ENCODE measurements around the gene HEG1. TPM values are rescaled to one million over a fixed set of nuclear protein-coding genes. Genes with fewer than 3 reads are reported as not detected.

Gene HEG1
- total and polyA plus RNA-seq, 2 of the 4 experiments (the other 2 are of a cell fraction), result 25.6 to 43.4 TPM

DNA sequence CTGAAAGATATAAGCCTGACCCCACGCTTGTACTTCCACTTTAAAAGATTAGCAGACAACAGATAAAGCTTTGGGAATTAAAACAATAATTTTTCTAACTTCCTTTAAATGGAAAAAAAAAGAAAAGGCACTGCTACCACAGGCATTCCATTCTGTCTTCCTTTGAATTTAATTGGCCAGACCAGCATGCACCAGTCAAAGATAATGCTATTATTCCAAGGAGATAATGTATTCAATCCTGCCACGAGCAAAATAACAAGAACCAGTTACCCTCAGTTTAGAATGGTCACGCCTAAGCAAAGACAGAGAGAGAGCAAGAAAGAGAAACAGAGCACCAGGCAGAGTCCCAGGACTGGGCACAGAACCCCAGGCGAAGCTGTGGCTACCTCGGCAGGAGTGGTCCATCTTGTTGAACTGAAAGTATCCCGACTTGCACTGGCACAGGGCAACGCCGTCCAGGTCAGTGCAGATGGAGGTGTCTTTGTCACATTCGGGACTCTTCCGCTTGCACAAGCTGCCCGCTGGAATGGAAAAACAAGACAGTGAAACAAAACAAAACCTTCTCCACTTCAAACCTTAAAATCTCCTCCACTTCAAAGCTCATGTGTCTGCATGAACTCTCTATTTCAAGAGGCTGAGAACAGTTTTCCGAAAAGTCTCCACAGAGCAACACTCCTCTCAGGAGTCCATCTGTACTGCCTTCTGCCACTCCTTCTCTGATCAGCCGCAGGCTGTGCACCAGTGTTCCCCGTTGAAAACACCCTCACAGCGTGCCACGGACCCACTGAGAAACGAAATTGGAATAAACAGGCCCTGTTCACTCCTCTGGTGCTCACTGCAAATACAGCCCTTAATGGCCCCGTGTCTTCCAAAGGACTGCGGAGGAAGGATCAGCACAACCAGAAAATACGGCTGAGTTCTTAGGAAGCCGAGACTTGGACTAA lies 58.2 kb downstream of the HEG1 start:
- H2AFZ ChIP-seq (replicated peaks; ENCODE audit: low read length, poor library complexity), result no peak overlapping the region
- TF ChIP-seq, protein P1, sequence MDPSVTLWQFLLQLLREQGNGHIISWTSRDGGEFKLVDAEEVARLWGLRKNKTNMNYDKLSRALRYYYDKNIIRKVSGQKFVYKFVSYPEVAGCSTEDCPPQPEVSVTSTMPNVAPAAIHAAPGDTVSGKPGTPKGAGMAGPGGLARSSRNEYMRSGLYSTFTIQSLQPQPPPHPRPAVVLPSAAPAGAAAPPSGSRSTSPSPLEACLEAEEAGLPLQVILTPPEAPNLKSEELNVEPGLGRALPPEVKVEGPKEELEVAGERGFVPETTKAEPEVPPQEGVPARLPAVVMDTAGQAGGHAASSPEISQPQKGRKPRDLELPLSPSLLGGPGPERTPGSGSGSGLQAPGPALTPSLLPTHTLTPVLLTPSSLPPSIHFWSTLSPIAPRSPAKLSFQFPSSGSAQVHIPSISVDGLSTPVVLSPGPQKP (IDR thresholded peaks at IDR 0.05; ENCODE audit: borderline replicate concordance, low read depth, low read length), result no peak
- TF ChIP-seq CHD1 (IDR thresholded peaks at IDR 0.05; ENCODE audit: low read depth, low read length) (no peak), RFX5 (IDR thresholded peaks at IDR 0.05; ENCODE audit: low read depth, low read length) (no peak), CEBPB (IDR thresholded peaks at IDR 0.05; ENCODE audit: low read depth, low read length) (no peak), RAD21 (IDR thresholded peaks at IDR 0.05; ENCODE audit: low read length) (no peak), NFE2L2 (IDR thresholded peaks at IDR 0.05; ENCODE audit: low read depth, low read length) (no peak), MXI1 (IDR thresholded peaks at IDR 0.05; ENCODE audit: borderline replicate concordance, low read depth, low read length) (no peak), MAFK (IDR thresholded peaks at IDR 0.05; ENCODE audit: low read depth, low read length) (no peak), BHLHE40 (IDR thresholded peaks at IDR 0.05; ENCODE audit: low read depth, low read length) (no peak)
- TF ChIP-seq, protein P2, sequence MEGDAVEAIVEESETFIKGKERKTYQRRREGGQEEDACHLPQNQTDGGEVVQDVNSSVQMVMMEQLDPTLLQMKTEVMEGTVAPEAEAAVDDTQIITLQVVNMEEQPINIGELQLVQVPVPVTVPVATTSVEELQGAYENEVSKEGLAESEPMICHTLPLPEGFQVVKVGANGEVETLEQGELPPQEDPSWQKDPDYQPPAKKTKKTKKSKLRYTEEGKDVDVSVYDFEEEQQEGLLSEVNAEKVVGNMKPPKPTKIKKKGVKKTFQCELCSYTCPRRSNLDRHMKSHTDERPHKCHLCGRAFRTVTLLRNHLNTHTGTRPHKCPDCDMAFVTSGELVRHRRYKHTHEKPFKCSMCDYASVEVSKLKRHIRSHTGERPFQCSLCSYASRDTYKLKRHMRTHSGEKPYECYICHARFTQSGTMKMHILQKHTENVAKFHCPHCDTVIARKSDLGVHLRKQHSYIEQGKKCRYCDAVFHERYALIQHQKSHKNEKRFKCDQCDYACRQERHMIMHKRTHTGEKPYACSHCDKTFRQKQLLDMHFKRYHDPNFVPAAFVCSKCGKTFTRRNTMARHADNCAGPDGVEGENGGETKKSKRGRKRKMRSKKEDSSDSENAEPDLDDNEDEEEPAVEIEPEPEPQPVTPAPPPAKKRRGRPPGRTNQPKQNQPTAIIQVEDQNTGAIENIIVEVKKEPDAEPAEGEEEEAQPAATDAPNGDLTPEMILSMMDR (conservative IDR thresholded peaks at IDR 0.05; ENCODE audit: low read depth, low read length), result no peak
- TF ChIP-seq, protein P3, sequence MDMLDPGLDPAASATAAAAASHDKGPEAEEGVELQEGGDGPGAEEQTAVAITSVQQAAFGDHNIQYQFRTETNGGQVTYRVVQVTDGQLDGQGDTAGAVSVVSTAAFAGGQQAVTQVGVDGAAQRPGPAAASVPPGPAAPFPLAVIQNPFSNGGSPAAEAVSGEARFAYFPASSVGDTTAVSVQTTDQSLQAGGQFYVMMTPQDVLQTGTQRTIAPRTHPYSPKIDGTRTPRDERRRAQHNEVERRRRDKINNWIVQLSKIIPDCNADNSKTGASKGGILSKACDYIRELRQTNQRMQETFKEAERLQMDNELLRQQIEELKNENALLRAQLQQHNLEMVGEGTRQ (IDR thresholded peaks at IDR 0.05; ENCODE audit: low read depth, low read length), result no peak
- no peak overlapping the region for H2AK5ac ChIP-seq (ENCODE audit: low read depth, low read length)
- no peak overlapping the region for H3K27ac ChIP-seq (ENCODE audit: insufficient read depth, low read length)
- no peak overlapping the region for H4K8ac ChIP-seq (ENCODE audit: low read depth in 2 of 2, low read length in 2 of 2)
- in situ Hi-C loops (cut with MboI; ENCODE audit: low sequenced_read_pairs), result loop anchor here (10.0 to 25.0 kb wide), 2 partner anchors 437 to 590 kb away; partner anchors contain the start of gene OSBPL11
- H3K9ac ChIP-seq (ENCODE audit: low read depth, low read length), result no peak overlapping the region
- no peak overlapping the region for H4K91ac ChIP-seq (ENCODE audit: insufficient read depth, low read depth, low read length)
- H3K56ac ChIP-seq (ENCODE audit: extremely low read depth, insufficient read depth, low read length), result no peak overlapping the region
- ChIA-PET CTCF (interaction anchor here (1.0 kb wide), 1 partner anchor 168 kb away, joined by 3 read pairs; no protein-coding TSS in a partner anchor), POLR2A (ENCODE audit: unreplicated experiment) (no interaction called here)
- H2AK9ac ChIP-seq (replicated peaks; ENCODE audit: low read depth, low read length, poor library complexity), result no peak overlapping the region
- H2BK20ac ChIP-seq (ENCODE audit: low read depth, low read length), result no peak overlapping the region
- no peak overlapping the region for H2BK15ac ChIP-seq (ENCODE audit: low read depth, low read length)
- no TSS peak for BruUV-seq (replicated peaks)
- no peak overlapping the region for H3K4ac ChIP-seq (ENCODE audit: low read depth, low read length)
- ATAC-seq (ENCODE audit: low read depth), result no peak
- peaks cover 4% of the 10 kb centered on the region; the same call in 1 of the 2 replicates for H3K4me1 ChIP-seq (ENCODE audit: control insufficient read depth, insufficient read depth, low read length)
- no peak overlapping the region for H2BK120ac ChIP-seq (ENCODE audit: low read depth, low read length)
- H3K18ac ChIP-seq (ENCODE audit: low read depth, low read length), result no peak overlapping the region
- no peak overlapping the region for H3K4me2 ChIP-seq (ENCODE audit: low read depth, low read length)
- peaks cover 82% of the 10 kb centered on the region for H3K36me3 ChIP-seq (ENCODE audit: control insufficient read depth, insufficient read depth, low read length)
- H3K9me1 ChIP-seq (ENCODE audit: insufficient read depth, low read length), result peaks cover 10% of the 10 kb centered on the region
- H2BK5ac ChIP-seq (ENCODE audit: low read depth, low read length, poor library complexity, severe bottlenecking), result no peak overlapping the region
- 91% methylated on average over 11 of the region's 21 CpGs; no CpG with 5 or more reads in 1 of the 2 experiments for WGBS, 2 experiments (ENCODE audit: extremely low coverage in 2 of 2, insufficient read length in 1 of 2)
- no peak overlapping the region for H3K14ac ChIP-seq (replicated peaks; ENCODE audit: low read depth, low read length)
- H3K79me1 ChIP-seq (ENCODE audit: low read depth in 1 of 2, low read length in 2 of 2), result peaks cover 21 to 41% of the 10 kb centered on the region in 2 experiments
- no peaks in the 10 kb centered on the region for H3K27me3 ChIP-seq (ENCODE audit: control insufficient read depth, insufficient read depth, low read length)
- no peak for DNase-seq
- H3K9me3 ChIP-seq (ENCODE audit: control insufficient read depth, insufficient read depth, low read length), result no peaks in the 10 kb centered on the region
- dilution Hi-C loops (cut with HindIII; ENCODE audit: low sequenced_read_pairs, unreplicated experiment), result no loop called here
- no peak overlapping the region for H3K4me3 ChIP-seq (ENCODE audit: insufficient read depth, low read depth, low read length)
- H4K20me1 ChIP-seq (ENCODE audit: insufficient read depth, low read length), result peaks cover 7% of the 10 kb centered on the region; the same call in 1 of the 2 replicates
- intact Hi-C loops (cut with micrococcal nuclease), result loop anchor here (5.0 kb wide), 1 partner anchor 440 kb away; no protein-coding TSS in a partner anchor
- H4K5ac ChIP-seq (ENCODE audit: low read depth, low read length), result no peak overlapping the region
- H3K23ac ChIP-seq (ENCODE audit: low read depth, low read length), result no peak overlapping the region
